Mesendoderm (in vitro differentiated cells): ENCODE results near the gene CEMIP.
"Not testable (repeated sequence)": the region's sequence is repeated elsewhere in the genome, so short reads cannot be mapped to it uniquely, and the experiment has no call there.

Source experiments
- DNase-seq: peaks from one replicate; pipeline ENCODE4 v3.0.0; 2013
- H2AK5ac ChIP-seq: 2 replicates; pipeline ENCODE4 v1.6.1; 2013; ENCODE audit warnings: low read length, inconsistent platforms
- H2BK120ac ChIP-seq: 2 replicates; pipeline ENCODE4 v1.6.1; 2013; ENCODE audit warnings: low read depth, mild to moderate bottlenecking, low read length, moderate library complexity, mixed read lengths
- H2BK15ac ChIP-seq: replicated peaks from 2 replicates; pipeline ENCODE4 v1.6.1; 2013; ENCODE audit warnings: low read depth, mild to moderate bottlenecking, moderate library complexity
- H2BK5ac ChIP-seq: 2 replicates; pipeline ENCODE4 v1.6.1; 2013; ENCODE audit warnings: low read length, inconsistent platforms
- H3K18ac ChIP-seq: 2 replicates; pipeline ENCODE4 v1.6.1; 2013; ENCODE audit warnings: mild to moderate bottlenecking, low read length, mixed read lengths
- H3K23ac ChIP-seq: one replicate; pipeline ENCODE4 v1.6.1; 2013; ENCODE audit warnings: low read length
- H3K27ac ChIP-seq: 2 replicates; pipeline ENCODE4 v1.5.1; 2013; ENCODE audit warnings: low read depth, mild to moderate bottlenecking, inconsistent platforms, low read length, moderate library complexity
- H3K27me3 ChIP-seq: 2 replicates; pipeline ENCODE4 v1.6.1; 2013; ENCODE audit warnings: low read length, control low read depth, mild to moderate bottlenecking, inconsistent platforms; ENCODE audit not compliant: insufficient read depth, poor library complexity
- H3K36me3 ChIP-seq: 2 replicates; pipeline ENCODE4 v1.6.1; 2013; ENCODE audit warnings: low read length, inconsistent platforms; ENCODE audit not compliant: control insufficient read depth, insufficient read depth
- H3K4ac ChIP-seq: one replicate; pipeline ENCODE4 v1.6.1; 2013; ENCODE audit warnings: low read depth, mild to moderate bottlenecking, low read length, moderate library complexity
- H3K4me1 ChIP-seq: 2 replicates; pipeline ENCODE4 v1.6.1; 2013; ENCODE audit warnings: low read depth, low read length, inconsistent platforms; ENCODE audit not compliant: control insufficient read depth
- H3K4me2 ChIP-seq: 2 replicates; pipeline ENCODE4 v1.6.1; 2013; ENCODE audit warnings: low read length
- H3K4me3 ChIP-seq: 2 replicates; pipeline ENCODE4 v1.5.1; 2013; ENCODE audit warnings: mild to moderate bottlenecking, low read length
- H3K56ac ChIP-seq: one replicate; pipeline ENCODE4 v1.6.1; 2013; ENCODE audit warnings: low read length
- H3K79me1 ChIP-seq: 2 replicates; pipeline ENCODE4 v1.6.1; 2013; ENCODE audit warnings: low read length, inconsistent platforms
- H3K79me2 ChIP-seq: 2 replicates; pipeline ENCODE4 v1.6.1; 2013; ENCODE audit warnings: mild to moderate bottlenecking, low read length; ENCODE audit not compliant: control insufficient read depth, insufficient read depth
- H3K9ac ChIP-seq: 2 replicates; pipeline ENCODE4 v1.6.1; 2013; ENCODE audit warnings: low read length, inconsistent platforms
- H4K5ac ChIP-seq: one replicate; pipeline ENCODE4 v1.6.1; 2013; ENCODE audit warnings: low read length
- H4K8ac ChIP-seq: one replicate; pipeline ENCODE4 v1.6.1; 2013; ENCODE audit warnings: low read depth, mild to moderate bottlenecking, control low read depth, low read length, moderate library complexity
- WGBS: extraction: QIAGEN DNeasy Blood & Tissue Kit; methylation state at CpG from one replicate; pipeline ENCODE4 v1.1.7; 2013; ENCODE audit warnings: low lambda C conversion rate, missing lambda C conversion rate; ENCODE audit not compliant: insufficient coverage; ENCODE audit errors: extremely low coverage; 5-methylcytosine and 5-hydroxymethylcytosine counted together

Gene CEMIP

DNA sequence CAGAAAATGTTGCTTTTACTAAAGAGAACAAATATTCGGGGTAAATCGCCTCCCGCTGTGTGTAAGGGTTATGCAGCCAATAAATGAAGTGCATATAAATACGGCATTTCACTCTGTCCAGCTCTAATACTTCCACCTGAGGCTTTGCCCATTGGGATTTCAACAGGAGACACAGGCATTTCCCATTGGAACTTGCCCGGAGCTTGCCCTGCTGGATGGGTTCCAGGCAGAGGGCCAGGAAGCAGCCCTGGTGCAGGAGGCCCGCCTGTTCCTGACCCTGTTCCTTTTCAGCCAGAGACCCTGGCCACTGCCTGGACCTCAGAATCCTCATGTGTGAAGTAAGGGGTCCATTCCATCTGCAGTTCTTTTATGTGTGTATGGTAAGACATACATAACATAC, 17.4 kb upstream of the CEMIP start:
- Histone ChIP-seq H3K23ac (no peak overlapping the region), H4K5ac (no peak overlapping the region), H2BK120ac (no peak overlapping the region), H4K8ac (no peak overlapping the region), H3K18ac (no peak overlapping the region), H3K4me3 (no peak overlapping the region), H3K4ac (no peak overlapping the region), H3K56ac (no peak overlapping the region), H3K27ac (no peak overlapping the region), H3K27me3 (no peaks in the 10 kb centered on the region), H2BK15ac (no peak overlapping the region), H3K36me3 (no peaks in the 10 kb centered on the region), H2BK5ac (no peak overlapping the region), H2AK5ac (no peak overlapping the region), H3K79me1 (no peaks in the 10 kb centered on the region), H3K4me2 (no peak overlapping the region), H3K79me2 (no peaks in the 10 kb centered on the region), H3K4me1 (no peaks in the 10 kb centered on the region), H3K9ac (no peak overlapping the region)
- DNase-seq = no peak
- WGBS = no CpG with 5 or more reads among the region's 6 CpGs

DNA sequence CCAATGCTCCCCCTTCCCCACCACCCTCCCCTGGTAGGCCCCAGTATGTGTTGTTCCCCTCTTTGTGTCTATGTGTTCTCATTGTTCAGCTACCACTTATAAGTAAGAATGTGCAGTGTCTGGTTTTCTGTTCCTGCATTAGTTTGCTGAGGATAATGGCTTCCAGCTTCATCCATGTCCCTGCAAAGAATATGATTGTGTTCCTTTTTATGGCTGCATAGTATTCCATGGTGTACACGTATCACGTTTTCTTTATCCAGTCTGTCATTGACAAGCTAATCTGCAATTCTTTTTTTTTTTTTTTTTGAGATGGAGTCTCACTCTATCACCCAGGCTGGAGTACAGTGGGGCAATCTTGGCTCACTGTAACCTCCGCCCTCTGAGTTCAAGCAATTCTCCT, 15.9 kb upstream of the CEMIP start:
- WGBS = no CpG with 5 or more reads among the region's 3 CpGs
- not testable (repeated sequence) for H3K56ac ChIP-seq, H3K9ac ChIP-seq

DNA sequence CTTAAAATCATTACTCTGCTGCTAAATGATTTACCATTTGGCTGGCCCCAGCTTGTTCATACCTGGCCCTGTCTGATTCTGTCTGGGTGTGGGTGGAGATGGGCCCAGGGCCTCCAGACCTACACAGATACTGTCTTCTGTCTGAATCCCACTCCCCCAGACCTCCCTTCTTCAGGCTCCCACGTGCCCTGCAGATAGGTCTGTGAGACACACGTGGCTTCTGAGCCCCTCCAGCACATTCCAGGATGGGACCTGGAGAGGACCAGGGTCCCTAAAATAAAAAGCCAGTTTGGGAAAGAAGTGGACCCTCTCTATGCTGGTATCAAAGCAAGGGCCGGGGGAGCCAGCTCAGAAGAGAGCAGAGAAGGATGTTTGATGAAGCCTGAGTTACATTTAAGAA, 14.6 kb upstream of the CEMIP start:
- Histone ChIP-seq H3K56ac (no peak overlapping the region), H3K9ac (no peak overlapping the region), H3K27me3 (no peaks in the 10 kb centered on the region), H3K79me2 (no peaks in the 10 kb centered on the region), H2BK5ac (no peak overlapping the region), H3K4me3 (no peak overlapping the region), H2AK5ac (no peak overlapping the region), H3K27ac (no peak overlapping the region), H3K18ac (no peak overlapping the region), H3K79me1 (no peaks in the 10 kb centered on the region), H3K4ac (no peak overlapping the region), H4K5ac (no peak overlapping the region), H3K4me2 (no peak overlapping the region), H3K4me1 (no peaks in the 10 kb centered on the region), H2BK15ac (no peak overlapping the region), H4K8ac (no peak overlapping the region), H3K36me3 (no peaks in the 10 kb centered on the region), H3K23ac (no peak overlapping the region), H2BK120ac (no peak overlapping the region)
- no peak for DNase-seq
- WGBS = no CpG with 5 or more reads among the region's 3 CpGs

More for the DNA sequence above, 15.9 kb upstream of the CEMIP start:
- H3K23ac ChIP-seq, H2AK5ac ChIP-seq, H2BK15ac ChIP-seq, DNase-seq, H3K18ac ChIP-seq, H3K79me1 ChIP-seq, H3K36me3 ChIP-seq, H3K27ac ChIP-seq, H3K27me3 ChIP-seq, H3K4me1 ChIP-seq, H2BK5ac ChIP-seq, H3K4me3 ChIP-seq, H4K8ac ChIP-seq, H2BK120ac ChIP-seq, H3K4ac ChIP-seq, H3K79me2 ChIP-seq, H3K4me2 ChIP-seq, H4K5ac ChIP-seq: not testable (repeated sequence)

DNA sequence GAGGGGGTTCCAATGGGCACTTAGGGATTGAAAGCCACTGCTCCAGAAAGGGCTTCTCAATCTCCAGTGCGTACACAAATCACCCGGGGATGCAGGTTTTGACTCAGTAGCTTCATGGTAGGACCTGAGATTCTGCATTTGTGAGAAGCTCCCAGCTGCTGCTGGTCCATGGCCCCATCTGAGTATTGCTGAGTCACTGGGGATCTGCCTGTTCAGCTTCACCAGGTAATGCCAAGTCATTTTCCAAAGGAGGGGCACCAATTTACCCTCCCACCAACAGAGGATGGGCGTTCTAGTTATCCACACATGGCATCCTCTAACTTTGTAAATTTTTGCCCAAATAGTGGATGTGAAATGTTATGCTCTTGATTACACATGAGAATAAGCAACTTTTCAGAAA, 12.9 kb upstream of the CEMIP start:
- Histone ChIP-seq H3K27ac (no peak overlapping the region), H3K9ac (no peak overlapping the region), H4K5ac (no peak overlapping the region), H3K4me1 (no peaks in the 10 kb centered on the region), H2BK120ac (no peak overlapping the region), H3K23ac (no peak overlapping the region), H3K4me2 (no peak overlapping the region), H3K27me3 (no peaks in the 10 kb centered on the region), H3K36me3 (no peaks in the 10 kb centered on the region), H4K8ac (no peak overlapping the region), H3K79me2 (no peaks in the 10 kb centered on the region), H3K56ac (no peak overlapping the region), H2BK5ac (no peak overlapping the region), H3K4ac (no peak overlapping the region), H3K79me1 (no peaks in the 10 kb centered on the region), H3K4me3 (no peak overlapping the region), H2AK5ac (no peak overlapping the region), H3K18ac (no peak overlapping the region), H2BK15ac (no peak overlapping the region)
- no peak for DNase-seq
- no CpG with 5 or more reads among the region's 3 CpGs for WGBS

DNA sequence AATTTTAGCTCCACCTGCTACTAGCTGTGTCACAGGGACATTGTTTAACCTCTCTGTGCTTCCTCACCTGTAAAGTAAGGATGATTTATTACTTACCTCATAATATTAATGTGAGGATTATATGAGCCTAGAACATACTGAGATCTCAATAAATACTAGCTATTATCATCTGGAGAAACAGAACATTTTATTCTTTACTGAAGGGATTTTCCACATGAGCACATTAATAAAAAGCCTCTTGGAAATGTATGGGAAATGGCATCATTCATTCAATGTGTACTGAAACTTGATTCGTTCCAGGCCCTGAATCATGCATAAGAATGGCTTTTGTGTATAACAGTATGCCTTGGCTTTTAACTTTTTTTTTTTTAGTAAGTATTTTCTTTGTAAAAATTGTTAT, 11.0 kb upstream of the CEMIP start:
- no peak overlapping the region for H3K4me3 ChIP-seq
- H3K18ac ChIP-seq = no peak overlapping the region
- H2BK5ac ChIP-seq = no peak overlapping the region
- no peaks in the 10 kb centered on the region for H3K27me3 ChIP-seq
- no peaks in the 10 kb centered on the region for H3K4me1 ChIP-seq
- H3K27ac ChIP-seq = no peak overlapping the region
- H4K8ac ChIP-seq = no peak overlapping the region
- H3K79me2 ChIP-seq = no peaks in the 10 kb centered on the region
- no peak overlapping the region for H3K4me2 ChIP-seq
- no peak overlapping the region for H3K4ac ChIP-seq
- no peak overlapping the region for H4K5ac ChIP-seq
- no peak overlapping the region for H2AK5ac ChIP-seq
- no peak overlapping the region for H2BK15ac ChIP-seq
- H2BK120ac ChIP-seq = no peak overlapping the region
- DNase-seq = no peak
- H3K23ac ChIP-seq = no peak overlapping the region
- H3K56ac ChIP-seq = no peak overlapping the region
- H3K79me1 ChIP-seq = no peaks in the 10 kb centered on the region
- H3K36me3 ChIP-seq = no peaks in the 10 kb centered on the region
- H3K9ac ChIP-seq = no peak overlapping the region
- WGBS = no CpG with 5 or more reads among the region's 1 CpG

DNA sequence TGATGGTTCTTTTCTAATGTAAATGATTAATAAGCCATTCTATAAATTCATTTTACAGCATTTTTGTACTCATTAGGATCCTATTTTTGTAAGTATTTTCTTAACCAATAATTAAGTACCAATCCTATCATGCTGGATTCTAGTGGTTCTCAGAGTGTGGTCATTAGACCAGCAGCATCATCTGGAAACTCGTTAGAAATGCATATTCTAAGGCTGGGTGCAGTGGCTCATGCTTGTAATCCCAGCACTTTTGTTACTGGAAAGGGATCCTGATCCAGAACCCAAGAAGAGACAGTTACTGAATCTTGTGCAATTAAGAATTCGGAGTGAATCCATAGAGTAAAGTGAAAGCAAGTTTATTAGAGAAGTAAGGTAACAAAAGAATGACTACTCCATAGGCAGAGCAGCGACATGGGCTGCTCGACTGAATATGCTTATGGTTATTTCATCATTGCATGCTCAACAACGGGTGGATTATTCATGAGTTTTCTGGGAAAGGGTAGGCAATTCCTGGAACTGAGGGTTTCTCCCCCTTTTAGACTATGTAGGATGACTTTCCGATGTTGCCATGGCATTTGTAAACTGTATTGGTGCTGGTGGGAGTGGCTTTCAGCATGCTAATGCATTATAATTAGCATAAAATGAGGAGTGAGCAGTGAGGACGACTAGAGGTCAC, 9.9 kb upstream of the CEMIP start:
- no peak overlapping the region for H3K23ac ChIP-seq
- H4K8ac ChIP-seq = no peak overlapping the region
- no peaks in the 10 kb centered on the region for H3K27me3 ChIP-seq
- H3K79me2 ChIP-seq = no peaks in the 10 kb centered on the region
- H2BK15ac ChIP-seq = no peak overlapping the region
- H3K27ac ChIP-seq = no peak overlapping the region
- DNase-seq = no peak
- no peak overlapping the region for H3K4me2 ChIP-seq
- H3K4me1 ChIP-seq = no peaks in the 10 kb centered on the region
- no CpG with 5 or more reads among the region's 7 CpGs for WGBS
- H2AK5ac ChIP-seq = no peak overlapping the region
- no peak overlapping the region for H4K5ac ChIP-seq
- no peak overlapping the region for H2BK120ac ChIP-seq
- H3K18ac ChIP-seq = no peak overlapping the region
- no peak overlapping the region for H3K4ac ChIP-seq
- no peak overlapping the region for H3K4me3 ChIP-seq
- H3K9ac ChIP-seq = no peak overlapping the region
- no peaks in the 10 kb centered on the region for H3K79me1 ChIP-seq
- no peak overlapping the region for H3K56ac ChIP-seq
- no peak overlapping the region for H2BK5ac ChIP-seq
- H3K36me3 ChIP-seq = no peaks in the 10 kb centered on the region
